Mesothelial cell of epicardium (in vitro differentiated cells): Measurements from ENCODE around the gene SOCS2. TPM values are rescaled to one million over a fixed set of nuclear protein-coding genes. Genes with fewer than 3 reads are reported as not detected.

Source experiments
- DNase-seq, 2 experiments: peaks; one replicate each; pipeline ENCODE4 v3.0.0; 2021; ENCODE audit warnings: low spot score in 2 of 2; ENCODE audit not compliant: unreplicated experiment in 2 of 2
- H3K27ac Mint-ChIP-seq: 2 replicates; pipeline ENCODE4 v1.8.0; 2021; ENCODE audit warnings: mixed read lengths
- H3K27me3 Mint-ChIP-seq: 2 replicates; pipeline ENCODE4 v1.8.0; 2021; ENCODE audit warnings: low read depth, mixed read lengths
- H3K36me3 Mint-ChIP-seq: 2 replicates; pipeline ENCODE4 v1.8.0; 2021; ENCODE audit warnings: mixed read lengths
- H3K4me1 Mint-ChIP-seq: 2 replicates; pipeline ENCODE4 v1.8.0; 2021; ENCODE audit warnings: mixed read lengths
- H3K4me3 Mint-ChIP-seq: 2 replicates; pipeline ENCODE4 v1.8.0; 2021; ENCODE audit warnings: mild to moderate bottlenecking, moderate library complexity, mixed read lengths
- H3K9me3 Mint-ChIP-seq: 2 replicates; pipeline ENCODE4 v1.8.0; 2021; ENCODE audit warnings: mixed read lengths
- total RNA-seq: library from RNA; stranded (reverse); gene quantifications from 3 replicates; pipeline ENCODE4 v1.2.1, GENCODE V29; 2021
- TF ChIP-seq, protein P1 (sequence below): fragments of 200-600 bp; sonication (generic); IDR thresholded peaks from one replicate; pipeline ENCODE4 v1.5.0; 2021; ENCODE audit warnings: antibody characterized with exemption; ENCODE audit not compliant: unreplicated experiment

Gene SOCS2
- total RNA-seq, 1 donor from 2014 or later = 11.8 TPM

DNA sequence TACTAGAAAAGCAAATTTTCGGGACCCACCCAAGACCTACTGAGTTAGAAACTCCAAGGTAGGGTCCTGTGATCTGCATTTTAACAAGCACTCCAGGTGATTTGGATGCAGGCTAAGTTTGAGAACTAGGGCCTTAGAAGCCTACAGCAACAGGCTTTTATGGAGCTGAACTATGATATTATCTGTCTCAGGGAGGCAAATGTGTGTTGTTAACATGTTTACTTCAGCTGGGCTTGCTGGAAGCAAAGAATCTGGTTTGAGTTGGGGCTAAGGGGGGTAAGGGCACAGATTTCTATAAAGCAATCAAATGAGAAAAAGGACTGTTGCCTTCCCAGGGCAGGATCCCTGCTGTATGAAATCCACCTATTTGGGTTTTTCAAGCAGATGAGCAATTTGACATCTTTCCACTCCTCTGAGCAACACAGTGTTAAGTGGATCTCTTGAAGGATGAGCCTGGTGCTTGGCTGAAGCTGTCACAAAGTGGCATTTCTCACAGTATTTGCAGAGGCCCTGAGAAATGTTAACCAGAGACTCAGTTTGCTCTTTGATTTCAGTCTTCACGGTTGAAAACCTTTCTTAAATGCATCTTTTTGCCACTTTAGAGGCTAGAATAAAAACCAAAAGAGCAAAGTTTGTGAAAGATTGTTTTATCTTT lies 36.2 kb upstream of the SOCS2 start:
- TF ChIP-seq, protein P1, sequence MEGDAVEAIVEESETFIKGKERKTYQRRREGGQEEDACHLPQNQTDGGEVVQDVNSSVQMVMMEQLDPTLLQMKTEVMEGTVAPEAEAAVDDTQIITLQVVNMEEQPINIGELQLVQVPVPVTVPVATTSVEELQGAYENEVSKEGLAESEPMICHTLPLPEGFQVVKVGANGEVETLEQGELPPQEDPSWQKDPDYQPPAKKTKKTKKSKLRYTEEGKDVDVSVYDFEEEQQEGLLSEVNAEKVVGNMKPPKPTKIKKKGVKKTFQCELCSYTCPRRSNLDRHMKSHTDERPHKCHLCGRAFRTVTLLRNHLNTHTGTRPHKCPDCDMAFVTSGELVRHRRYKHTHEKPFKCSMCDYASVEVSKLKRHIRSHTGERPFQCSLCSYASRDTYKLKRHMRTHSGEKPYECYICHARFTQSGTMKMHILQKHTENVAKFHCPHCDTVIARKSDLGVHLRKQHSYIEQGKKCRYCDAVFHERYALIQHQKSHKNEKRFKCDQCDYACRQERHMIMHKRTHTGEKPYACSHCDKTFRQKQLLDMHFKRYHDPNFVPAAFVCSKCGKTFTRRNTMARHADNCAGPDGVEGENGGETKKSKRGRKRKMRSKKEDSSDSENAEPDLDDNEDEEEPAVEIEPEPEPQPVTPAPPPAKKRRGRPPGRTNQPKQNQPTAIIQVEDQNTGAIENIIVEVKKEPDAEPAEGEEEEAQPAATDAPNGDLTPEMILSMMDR = no peak
- Mint-ChIP-seq H3K9me3 (no peaks in the 10 kb centered on the region), H3K4me1 (no peaks in the 10 kb centered on the region), H3K4me3 (no peak overlapping the region), H3K27me3 (no peaks in the 10 kb centered on the region), H3K27ac (no peak overlapping the region), H3K36me3 (no peaks in the 10 kb centered on the region)
- DNase-seq = no peak

DNA sequence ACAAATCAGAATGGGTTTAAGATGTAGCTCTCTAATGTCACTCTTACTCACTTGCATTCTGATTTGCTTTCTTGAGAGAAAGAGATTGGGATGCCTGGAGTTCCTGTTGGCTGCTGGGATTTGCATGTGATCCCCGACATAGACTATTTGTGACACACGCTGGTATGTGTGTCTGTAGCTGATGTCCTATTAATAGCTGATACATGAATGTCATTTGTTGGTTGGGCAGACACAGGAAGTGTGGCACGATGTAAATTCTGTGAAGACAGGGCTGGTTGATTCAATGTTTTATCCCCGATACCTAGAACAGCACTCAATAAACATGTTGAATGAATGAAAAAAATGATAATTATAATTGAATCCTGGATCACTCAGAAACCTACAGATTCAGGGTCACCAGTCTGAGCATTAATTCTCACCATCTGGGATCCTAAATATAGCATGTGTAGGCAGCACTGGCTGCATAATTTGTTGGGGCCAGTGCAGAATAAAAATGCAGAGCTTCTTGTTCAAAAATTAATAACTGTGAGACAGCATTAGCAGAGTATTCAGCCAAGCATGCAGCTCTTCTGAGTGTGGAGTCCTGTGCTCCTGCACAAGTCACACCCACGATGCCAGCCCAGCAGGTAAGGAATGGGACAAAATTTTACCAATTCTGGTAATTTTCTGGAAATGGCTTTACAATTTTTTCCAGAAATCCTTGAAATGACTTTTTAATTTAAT lies 35.5 kb upstream of the SOCS2 start:
- TF ChIP-seq, protein P1 = no peak
- H3K27ac Mint-ChIP-seq = no peak overlapping the region
- no peak for DNase-seq
- H3K27me3 Mint-ChIP-seq = no peaks in the 10 kb centered on the region
- H3K4me3 Mint-ChIP-seq = no peak overlapping the region
- H3K4me1 Mint-ChIP-seq = no peaks in the 10 kb centered on the region
- no peaks in the 10 kb centered on the region for H3K9me3 Mint-ChIP-seq
- no peaks in the 10 kb centered on the region for H3K36me3 Mint-ChIP-seq

DNA sequence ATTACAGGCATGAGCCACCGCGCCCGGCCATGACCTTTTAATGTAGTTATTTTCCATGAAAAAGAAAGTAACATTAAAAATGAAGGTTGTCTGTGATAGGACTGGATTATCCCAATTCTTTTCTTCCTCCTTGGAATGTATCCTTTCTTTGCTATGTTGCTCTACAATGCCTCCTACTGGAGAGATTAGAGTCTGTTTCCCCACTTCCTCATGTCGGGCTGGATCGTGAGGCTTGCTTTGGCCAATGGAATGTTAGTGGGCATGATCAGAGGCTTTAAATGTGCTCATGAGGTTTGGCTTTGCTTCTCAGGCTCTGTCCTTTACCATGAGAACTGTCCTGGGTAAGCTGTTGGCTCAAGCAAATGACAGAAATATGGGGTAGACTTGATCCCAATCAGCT lies 34.7 kb upstream of the SOCS2 start:
- Mint-ChIP-seq H3K27ac (no peak overlapping the region), H3K4me1 (no peaks in the 10 kb centered on the region), H3K9me3 (no peaks in the 10 kb centered on the region), H3K4me3 (no peak overlapping the region), H3K36me3 (no peaks in the 10 kb centered on the region), H3K27me3 (no peaks in the 10 kb centered on the region)
- TF ChIP-seq, protein P1 = no peak
- no peak for DNase-seq

DNA sequence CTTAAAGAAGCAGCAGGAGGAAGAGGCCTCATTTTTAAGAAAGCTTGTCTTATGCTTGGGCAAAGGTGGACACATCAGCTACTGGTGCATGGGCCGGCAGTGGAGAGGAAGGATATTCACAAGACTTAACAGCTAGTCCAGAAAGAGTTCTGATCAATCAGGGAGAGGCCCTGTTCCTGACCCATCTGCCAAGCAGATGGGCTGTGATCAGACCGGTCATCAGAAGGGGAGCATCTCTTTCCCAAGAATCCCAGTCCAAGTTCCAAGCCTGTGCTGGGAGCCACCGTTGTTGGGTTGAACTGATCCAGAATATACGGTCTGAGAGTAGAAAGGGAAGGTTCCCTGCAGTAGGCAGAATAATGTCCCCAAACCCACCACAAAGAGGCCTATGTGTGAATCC lies 32.7 kb upstream of the SOCS2 start:
- DNase-seq = no peak
- TF ChIP-seq, protein P1 = no peak
- Mint-ChIP-seq H3K4me3 (no peak overlapping the region), H3K9me3 (no peaks in the 10 kb centered on the region), H3K4me1 (no peaks in the 10 kb centered on the region), H3K36me3 (peaks cover 5% of the 10 kb centered on the region), H3K27me3 (no peaks in the 10 kb centered on the region), H3K27ac (no peak overlapping the region)

DNA sequence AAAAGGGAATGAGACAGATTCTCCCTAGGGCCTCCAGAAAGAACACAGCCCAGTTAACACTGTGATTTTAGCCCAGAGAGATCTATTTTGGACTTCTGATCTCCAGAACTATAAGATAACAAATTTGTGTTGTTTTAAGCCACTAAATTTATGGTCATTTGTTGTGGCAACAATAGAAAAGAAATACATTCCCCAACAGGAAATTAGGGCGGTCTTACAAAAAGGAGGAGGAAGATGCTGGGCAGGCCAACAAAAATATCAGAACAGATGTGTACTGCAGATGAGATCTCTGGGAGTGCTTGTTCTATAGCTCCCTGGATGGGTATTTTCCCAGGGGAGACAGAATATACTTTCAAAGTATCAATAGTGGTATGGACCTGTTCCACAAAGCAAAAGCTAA lies 32.0 kb upstream of the SOCS2 start:
- TF ChIP-seq, protein P1 = no peak
- Mint-ChIP-seq H3K36me3 (peaks cover 9% of the 10 kb centered on the region), H3K27me3 (no peaks in the 10 kb centered on the region), H3K4me1 (no peaks in the 10 kb centered on the region), H3K4me3 (no peak overlapping the region), H3K27ac (no peak overlapping the region), H3K9me3 (no peaks in the 10 kb centered on the region)
- DNase-seq = no peak
